HG03025 (cell line): Measurements from ENCODE around the gene ARL5A.
A peak's percentile ranks its signal among the peaks of the same experiment; 100 is the strongest.

ENCODE experiments used
- ATAC-seq: cut with Tn5 transposase; IDR thresholded peaks from one replicate; pipeline ENCODE4 v1.9.1; 2021; ENCODE audit warnings: mild to moderate bottlenecking, moderate library complexity; ENCODE audit not compliant: unreplicated experiment, low FRiP score

ARL5A gene

GRCh38 chr2:151771599-151772358 is 56.4 kb downstream of the ARL5A start:
- ATAC-seq: peak; percentile 93

- peak; percentile 27 for ATAC-seq
These were observed 57.2 kb downstream of the ARL5A start for GRCh38 chr2:151770995-151771394.

GRCh38 chr2:151769606-151770005 is 58.6 kb downstream of the ARL5A start:
- no peak for ATAC-seq

- ATAC-seq: no peak
These were observed 60.7 kb downstream of the ARL5A start for GRCh38 chr2:151767536-151767935.

GRCh38 chr2:151766437-151767153 is 61.6 kb downstream of the ARL5A start:
- peak; percentile 32 for ATAC-seq

GRCh38 chr2:151765760-151766410 is 62.3 kb downstream of the ARL5A start:
- no peak for ATAC-seq

- no peak for ATAC-seq
These were observed 65.5 kb downstream of the ARL5A start for GRCh38 chr2:151762694-151763093.

- no peak for ATAC-seq
These were observed 66.5 kb downstream of the ARL5A start for GRCh38 chr2:151761687-151762086.

- no peak for ATAC-seq
These were observed 67.0 kb downstream of the ARL5A start for GRCh38 chr2:151761193-151761592.

- ATAC-seq: no peak
These were observed 68.0 kb downstream of the ARL5A start for GRCh38 chr2:151760139-151760650.

GRCh38 chr2:151758744-151759143 is 69.5 kb downstream of the ARL5A start:
- no peak for ATAC-seq

- ATAC-seq: no peak
These were observed 70.4 kb downstream of the ARL5A start for GRCh38 chr2:151757861-151758260.

- no peak for ATAC-seq
These were observed 71.4 kb downstream of the ARL5A start for GRCh38 chr2:151756820-151757219.

GRCh38 chr2:151754253-151754897 is 73.8 kb downstream of the ARL5A start:
- ATAC-seq: no peak

GRCh38 chr2:151753540-151753939 is 74.7 kb downstream of the ARL5A start:
- ATAC-seq: no peak
